OCI-LY3 (cell line): ENCODE data around the gene TINCR.

ENCODE experiments used
- EZH2phosphoT487 ChIP-seq: fragments of 200-600 bp; shearing (Covaris generic); IDR thresholded peaks from 2 replicates; pipeline ENCODE4 v1.6.1; 2018; ENCODE audit warnings: antibody characterized with exemption, mixed run types, low read depth
- TF ChIP-seq, protein P1 (sequence below): fragments of 200-600, 300-600 bp; sonication (generic); IDR thresholded peaks from 2 replicates; pipeline ENCODE4 v1.5.1; 2014; ENCODE audit warnings: antibody characterized with exemption, low read length, low read depth

DNA sequence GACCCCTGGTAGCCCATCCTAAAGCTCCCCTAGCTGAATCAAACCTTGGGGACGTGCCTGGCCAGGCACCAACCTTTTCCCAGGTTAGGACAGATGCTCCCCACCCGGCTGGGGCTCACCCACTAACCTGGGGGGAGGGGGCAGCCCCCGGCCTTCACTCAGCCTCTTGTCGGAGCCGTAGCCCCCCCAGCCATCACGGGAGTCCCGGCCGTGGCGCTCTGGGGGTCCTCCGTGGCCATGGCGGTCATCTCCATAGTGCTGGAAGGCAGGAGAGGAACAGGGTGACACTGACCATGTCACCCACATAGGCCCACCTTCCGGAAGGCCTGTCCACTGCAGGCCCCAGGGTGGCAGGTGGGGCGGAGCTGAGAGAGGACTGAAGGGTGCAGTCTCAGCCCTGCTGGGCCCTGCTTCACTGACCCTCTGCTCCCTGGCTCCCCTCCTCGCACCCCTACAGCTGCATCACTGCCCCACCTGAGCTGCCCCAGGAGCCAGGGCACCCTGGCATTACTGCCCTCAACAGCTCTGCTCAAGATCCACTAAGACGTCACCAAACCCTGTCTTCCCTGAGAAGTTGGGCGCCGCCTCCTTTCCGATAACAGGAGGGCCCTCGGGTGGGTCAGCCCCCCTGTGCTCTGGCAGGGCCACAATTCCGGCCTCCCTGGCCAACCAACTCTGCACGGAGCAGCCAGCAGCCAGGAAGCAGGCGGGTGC lies 22.6 kb upstream of the TINCR start:
- TF ChIP-seq, protein P1, sequence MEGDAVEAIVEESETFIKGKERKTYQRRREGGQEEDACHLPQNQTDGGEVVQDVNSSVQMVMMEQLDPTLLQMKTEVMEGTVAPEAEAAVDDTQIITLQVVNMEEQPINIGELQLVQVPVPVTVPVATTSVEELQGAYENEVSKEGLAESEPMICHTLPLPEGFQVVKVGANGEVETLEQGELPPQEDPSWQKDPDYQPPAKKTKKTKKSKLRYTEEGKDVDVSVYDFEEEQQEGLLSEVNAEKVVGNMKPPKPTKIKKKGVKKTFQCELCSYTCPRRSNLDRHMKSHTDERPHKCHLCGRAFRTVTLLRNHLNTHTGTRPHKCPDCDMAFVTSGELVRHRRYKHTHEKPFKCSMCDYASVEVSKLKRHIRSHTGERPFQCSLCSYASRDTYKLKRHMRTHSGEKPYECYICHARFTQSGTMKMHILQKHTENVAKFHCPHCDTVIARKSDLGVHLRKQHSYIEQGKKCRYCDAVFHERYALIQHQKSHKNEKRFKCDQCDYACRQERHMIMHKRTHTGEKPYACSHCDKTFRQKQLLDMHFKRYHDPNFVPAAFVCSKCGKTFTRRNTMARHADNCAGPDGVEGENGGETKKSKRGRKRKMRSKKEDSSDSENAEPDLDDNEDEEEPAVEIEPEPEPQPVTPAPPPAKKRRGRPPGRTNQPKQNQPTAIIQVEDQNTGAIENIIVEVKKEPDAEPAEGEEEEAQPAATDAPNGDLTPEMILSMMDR, result no peak
- no peak for TF ChIP-seq EZH2phosphoT487
